Uterus (tissue), 4 donors: Measurements from ENCODE around the gene DHX38. TPM values are rescaled to one million over a fixed set of nuclear protein-coding genes. Genes with fewer than 3 reads are reported as not detected.

Experiments
- DNase-seq, 2 donors: peaks; one replicate each; pipeline ENCODE4 v3.0.0-alpha.2; 2019 to 2020
- H3K27ac ChIP-seq, 2 donors: fragments of 200-600 bp; sonication (generic); 1 replicate in 1 of 2; 2 replicates in 1 of 2; pipeline ENCODE4 v1.5.1; 2016 to 2018
- H3K27me3 ChIP-seq, 2 donors: fragments of 200-600 bp; sonication (generic); one replicate each; pipeline ENCODE4 v1.5.1; 2018 to 2019; ENCODE audit warnings: control low read depth in 1 of 2
- H3K36me3 ChIP-seq, 2 donors: fragments of 200-600 bp; sonication (generic); one replicate each; pipeline ENCODE4 v1.5.1; 2019; ENCODE audit warnings: control low read depth in 1 of 2
- H3K4me1 ChIP-seq, 2 donors: fragments of 200-600 bp; sonication (generic); one replicate each; pipeline ENCODE4 v1.5.1; 2018 to 2019; ENCODE audit warnings: control low read depth in 1 of 2
- H3K4me3 ChIP-seq, 2 donors: fragments of 200-600 bp; sonication (generic); 1 replicate in 1 of 2; 2 replicates in 1 of 2; pipeline ENCODE4 v1.5.1; 2018 to 2019; ENCODE audit warnings: mild to moderate bottlenecking in 1 of 2
- H3K9me3 ChIP-seq, 2 donors: fragments of 200-600 bp; sonication (generic); one replicate each; pipeline ENCODE4 v1.5.1; 2019; ENCODE audit warnings: control low read depth in 1 of 2
- CTCF ChIP-seq, 4 experiments: fragments of 200-600 bp in 2 of 4; fragments of 450-650 bp in 2 of 4; sonication (generic) in 2 of 4; IDR thresholded peaks; one replicate each; pipeline ENCODE4 v1.5.1; 2016 to 2019; ENCODE audit warnings: antibody characterized with exemption in 4 of 4, mild to moderate bottlenecking in 2 of 4, moderate library complexity in 1 of 4
- POLR2A ChIP-seq, 2 donors: fragments of 450-650 bp; IDR thresholded peaks; one replicate each; pipeline ENCODE4 v1.6.1; 2016; ENCODE audit warnings: antibody characterized with exemption in 2 of 2, mild to moderate bottlenecking in 1 of 2, moderate library complexity in 1 of 2
- intact Hi-C: fragments of 100-400 bp; cut with DNase I; formaldehyde crosslinking; loops from one replicate; pipeline ENCODE4 v1.15.1; 2023; ENCODE audit warnings: low total_unique reads
- total RNA-seq, 4 donors: library from RNA; depleted of rRNA in 3 of 4; stranded (reverse); fragments of >200 nt in 3 of 4; gene quantifications; one replicate each; pipeline versions ENCODE4 v1.1.0 to v1.2.4, GENCODE V29; 2014 to 2023
- donor health status: DM: yes; HTN: yes; CAD: no.

The DHX38 gene
- 10 to 100 TPM; 12.8 to 73.6 (median 41.5) TPM for total RNA-seq

DNA sequence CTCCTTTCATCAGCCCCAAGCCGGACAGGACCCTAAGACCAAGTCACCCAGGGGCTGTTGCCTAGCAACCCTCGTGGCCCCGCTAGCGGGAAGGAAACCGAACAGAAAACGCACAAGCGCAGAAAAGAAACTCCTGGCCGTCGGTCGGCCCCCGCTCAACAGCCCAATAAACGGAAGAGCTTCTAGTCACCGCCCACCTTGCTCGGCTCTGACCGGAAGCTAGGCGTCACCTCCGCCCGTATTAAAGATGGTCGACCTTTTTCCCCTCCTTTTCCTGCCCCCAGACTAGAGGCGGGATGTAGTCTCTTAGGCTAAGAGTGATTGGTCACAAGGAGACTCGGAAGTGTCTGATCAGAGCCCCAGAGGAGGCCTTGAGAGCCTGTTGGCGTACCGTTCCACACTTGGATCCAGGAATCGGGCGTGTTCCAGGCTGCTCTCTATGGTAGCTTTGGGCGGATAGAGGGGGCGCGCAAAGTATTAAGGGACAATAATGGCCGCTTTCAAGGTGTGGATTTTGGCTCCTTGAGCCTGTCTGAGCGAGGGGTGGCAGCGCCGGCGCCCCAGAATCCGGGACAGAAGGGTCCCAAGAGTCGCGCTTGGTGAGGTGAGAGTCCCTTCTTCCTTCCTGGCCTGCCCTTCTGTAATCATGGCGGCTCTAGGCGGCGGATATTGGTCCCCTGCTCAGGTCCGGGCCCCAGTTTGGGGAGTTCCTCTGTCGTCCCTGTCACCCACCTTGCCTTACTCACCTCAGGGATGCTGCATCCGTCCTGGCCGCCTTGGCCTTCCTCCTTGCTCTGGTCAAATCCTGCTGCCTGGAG, at the start of gene DHX38, which contains the start of gene TXNL4B:
TSS of gene DHX38 (plus strand) at position 400 of the 818 bp plus-strand sequence. CDS start 2,311 bp downstream, outside the sequence.
TSS of gene TXNL4B (minus strand) at position 173 of the 818 bp plus-strand sequence. CDS start 2,871 bp downstream, outside the sequence.
- peak; percentile 91 to 96 for DNase-seq
- Histone ChIP-seq H3K27me3 (no peaks in the 10 kb centered on the region), H3K9me3 (no peaks in the 10 kb centered on the region), H3K4me3 (peak within 1 kb of the TSS; percentile 81 to 98), H3K36me3 (no peaks in the 10 kb centered on the region), H3K4me1 (no peaks in the 10 kb centered on the region), H3K27ac (peak within 1 kb of the TSS; percentile 90 to 91)
- intact Hi-C loops: no loop called here
- peak in 2 of 4 experiments; percentile 4 to 20 for TF ChIP-seq CTCF (IDR thresholded peaks at IDR 0.05)
- TF ChIP-seq POLR2A (IDR thresholded peaks at IDR 0.05): peak; percentile 71 to 77

DNA sequence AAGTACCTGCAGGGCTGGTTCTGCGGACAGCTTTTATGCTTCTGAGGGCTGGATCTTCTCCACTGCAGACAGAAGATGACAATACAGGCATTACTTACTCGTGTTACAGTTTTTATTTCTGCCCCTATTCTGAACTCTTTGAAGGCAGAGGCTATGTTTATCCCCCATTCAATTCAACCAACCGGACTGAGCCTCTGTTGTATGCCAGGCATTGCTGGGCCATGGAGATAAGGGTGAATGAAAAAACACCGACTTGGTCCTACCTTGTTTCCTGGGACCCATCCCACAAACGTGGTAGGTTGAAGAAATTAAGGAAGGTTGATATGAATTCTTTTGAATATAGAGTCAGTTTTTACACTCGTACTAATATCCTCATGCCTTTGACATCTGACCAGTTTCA, 49.4 kb upstream of the DHX38 start:
- TF ChIP-seq CTCF (IDR thresholded peaks at IDR 0.05) (no peak), POLR2A (IDR thresholded peaks at IDR 0.05) (no peak)
- Histone ChIP-seq H3K4me1 (no peaks in the 10 kb centered on the region), H3K9me3 (no peaks in the 10 kb centered on the region), H3K36me3 (no peaks in the 10 kb centered on the region), H3K27me3 (no peaks in the 10 kb centered on the region), H3K4me3 (no peak overlapping the region), H3K27ac (no peak overlapping the region)
- intact Hi-C loops: no loop called here
- no peak for DNase-seq

DNA sequence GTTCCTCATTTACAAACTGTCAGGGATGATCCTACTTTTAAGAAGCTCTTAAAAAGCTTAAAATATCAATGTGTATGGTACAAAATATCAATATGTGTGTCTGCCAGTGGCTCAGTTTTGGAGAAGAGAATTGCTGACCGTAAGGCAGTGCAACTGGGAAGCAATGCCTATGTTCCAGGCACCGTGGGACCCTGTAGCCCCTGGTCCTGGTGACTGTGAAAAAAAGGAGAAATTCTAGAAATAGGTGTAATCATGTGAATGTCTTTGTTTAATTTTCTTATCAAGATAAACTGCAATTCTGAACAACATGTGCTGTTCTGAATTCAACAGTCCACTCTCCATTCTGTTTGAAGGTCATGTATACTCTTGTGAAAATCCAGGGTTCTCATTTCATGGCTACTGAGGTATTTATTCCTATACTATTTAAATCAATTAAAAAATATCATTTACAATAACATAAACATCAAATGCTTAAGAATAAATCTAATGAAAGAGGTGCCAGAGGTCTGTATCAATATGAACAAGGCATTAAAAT, 48.8 kb upstream of the DHX38 start:
- DNase-seq: no peak
- Histone ChIP-seq H3K27me3 (no peaks in the 10 kb centered on the region), H3K9me3 (no peaks in the 10 kb centered on the region), H3K4me3 (no peak overlapping the region), H3K27ac (no peak overlapping the region), H3K36me3 (no peaks in the 10 kb centered on the region), H3K4me1 (no peaks in the 10 kb centered on the region)
- TF ChIP-seq CTCF (IDR thresholded peaks at IDR 0.05): no peak
- TF ChIP-seq POLR2A (IDR thresholded peaks at IDR 0.05): no peak
- intact Hi-C loops: no loop called here

DNA sequence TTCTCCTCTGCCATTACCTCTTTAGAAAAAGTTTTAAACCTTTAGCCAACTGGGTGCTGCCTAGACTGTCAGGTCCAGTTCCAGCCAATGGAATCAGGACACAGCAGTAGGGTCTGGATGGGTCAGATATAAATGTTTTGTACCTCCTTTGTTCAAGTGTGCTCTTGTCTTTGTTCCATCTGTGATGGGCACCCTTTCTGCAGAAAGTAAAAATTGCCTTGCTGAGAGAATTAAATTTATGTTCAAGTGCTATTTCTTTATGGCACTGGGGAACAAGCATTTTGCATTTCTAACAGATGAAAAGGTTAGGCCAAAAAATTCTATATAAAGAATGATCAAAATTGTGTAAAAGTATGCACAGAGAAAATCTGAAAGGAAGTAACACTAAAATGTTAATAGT, 44.5 kb upstream of the DHX38 start:
- Histone ChIP-seq H3K4me1 (no peaks in the 10 kb centered on the region), H3K9me3 (no peaks in the 10 kb centered on the region), H3K36me3 (no peaks in the 10 kb centered on the region), H3K4me3 (no peak overlapping the region), H3K27me3 (no peaks in the 10 kb centered on the region), H3K27ac (no peak overlapping the region)
- TF ChIP-seq CTCF (IDR thresholded peaks at IDR 0.05) (no peak), POLR2A (IDR thresholded peaks at IDR 0.05) (no peak)
- no peak for DNase-seq
- intact Hi-C loops: no loop called here
